HG03039 (cell line): Measurements from ENCODE around the gene HMBS.
A peak's percentile ranks its signal among the peaks of the same experiment; 100 is the strongest.

Experiments
- ATAC-seq: cut with Tn5 transposase; IDR thresholded peaks from one replicate; pipeline ENCODE4 v1.9.1; 2021; ENCODE audit warnings: mild to moderate bottlenecking, moderate library complexity; ENCODE audit not compliant: unreplicated experiment

The HMBS gene

DNA sequence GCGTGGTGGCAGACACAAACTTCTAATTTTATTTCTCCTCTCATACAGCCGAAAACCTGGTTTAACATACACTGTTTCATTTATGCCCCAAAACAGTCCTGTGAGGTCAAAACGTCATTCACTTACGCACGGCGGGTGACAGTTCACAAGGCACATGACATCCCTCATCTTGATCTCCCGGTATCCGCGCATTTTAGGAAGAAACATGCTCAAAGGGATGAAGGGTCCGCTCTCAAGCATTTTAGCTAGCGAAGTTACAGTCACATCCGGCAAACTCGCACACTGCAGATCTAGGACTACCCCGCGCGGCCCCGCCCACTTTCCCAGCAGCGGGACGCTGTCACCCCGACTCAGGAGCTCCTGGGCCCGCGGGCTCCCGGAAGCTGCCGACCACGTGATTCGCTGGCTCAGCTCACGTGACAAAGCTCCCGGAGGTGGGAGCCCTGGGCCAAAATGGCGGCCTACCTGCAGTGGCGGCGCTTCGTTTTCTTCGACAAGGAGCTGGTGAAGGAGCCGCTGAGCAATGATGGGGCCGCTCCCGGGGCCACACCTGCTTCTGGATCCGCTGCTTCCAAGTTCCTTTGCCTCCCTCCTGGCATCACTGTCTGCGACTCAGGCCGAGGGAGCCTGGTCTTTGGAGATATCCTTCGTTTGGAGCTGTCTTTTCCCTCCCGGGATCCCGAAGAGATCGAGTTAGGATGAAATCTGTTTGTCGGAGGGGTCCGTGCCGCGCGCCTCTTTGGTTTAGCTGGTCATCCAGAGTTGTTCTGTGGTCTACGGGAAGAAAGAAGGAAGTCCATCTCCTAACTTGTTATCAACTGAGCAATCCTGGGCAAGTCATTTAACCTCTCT is 17.1 kb upstream of the HMBS start, which contains the start of gene VPS11:
TSS of gene VPS11 (plus strand) at position 448 of the 852 bp plus-strand sequence. CDS start at position 454, 6 bp downstream.
- ATAC-seq, result peak; percentile 86

DNA sequence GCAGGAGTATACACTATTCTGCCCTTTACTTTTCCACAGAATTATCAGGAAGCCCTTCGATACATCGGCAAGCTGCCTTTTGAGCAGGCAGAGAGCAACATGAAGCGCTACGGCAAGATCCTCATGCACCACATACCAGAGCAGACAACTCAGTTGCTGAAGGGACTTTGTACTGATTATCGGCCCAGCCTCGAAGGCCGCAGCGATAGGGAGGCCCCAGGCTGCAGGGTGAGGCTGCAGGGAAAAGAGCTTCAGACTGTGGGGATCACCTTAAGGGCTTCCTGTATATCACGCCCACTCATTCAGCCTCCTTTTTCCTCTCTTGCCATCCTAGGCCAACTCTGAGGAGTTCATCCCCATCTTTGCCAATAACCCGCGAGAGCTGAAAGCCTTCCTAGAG is 6.8 kb upstream of the HMBS start:
- ATAC-seq, result no peak

DNA sequence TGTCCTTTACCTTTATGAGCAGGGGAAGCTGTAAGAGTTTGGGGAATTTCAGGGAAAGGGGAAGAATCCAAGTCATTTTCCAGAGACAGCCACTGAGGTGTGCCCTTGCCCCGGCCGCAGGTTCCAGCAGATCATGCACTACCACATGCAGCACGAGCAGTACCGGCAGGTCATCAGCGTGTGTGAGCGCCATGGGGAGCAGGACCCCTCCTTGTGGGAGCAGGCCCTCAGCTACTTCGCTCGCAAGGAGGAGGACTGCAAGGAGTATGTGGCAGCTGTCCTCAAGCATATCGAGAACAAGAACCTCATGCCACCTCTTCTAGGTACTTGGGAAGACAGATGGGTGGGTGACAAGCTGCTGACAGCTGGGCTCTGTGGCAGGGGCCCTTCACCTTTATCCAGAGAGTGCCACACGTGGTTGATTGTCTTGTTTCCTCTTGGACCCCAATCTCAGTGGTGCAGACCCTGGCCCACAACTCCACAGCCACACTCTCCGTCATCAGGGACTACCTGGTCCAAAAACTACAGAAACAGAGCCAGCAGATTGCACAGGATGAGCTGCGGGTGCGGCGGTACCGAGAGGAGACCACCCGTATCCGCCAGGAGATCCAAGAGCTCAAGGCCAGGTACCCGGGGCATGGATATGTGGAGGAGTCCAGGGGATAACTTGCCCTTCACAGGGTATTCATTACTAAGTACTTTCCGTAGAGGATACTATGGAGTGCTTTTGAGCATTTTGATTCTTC is 5.8 kb upstream of the HMBS start:
- ATAC-seq, result no peak

DNA sequence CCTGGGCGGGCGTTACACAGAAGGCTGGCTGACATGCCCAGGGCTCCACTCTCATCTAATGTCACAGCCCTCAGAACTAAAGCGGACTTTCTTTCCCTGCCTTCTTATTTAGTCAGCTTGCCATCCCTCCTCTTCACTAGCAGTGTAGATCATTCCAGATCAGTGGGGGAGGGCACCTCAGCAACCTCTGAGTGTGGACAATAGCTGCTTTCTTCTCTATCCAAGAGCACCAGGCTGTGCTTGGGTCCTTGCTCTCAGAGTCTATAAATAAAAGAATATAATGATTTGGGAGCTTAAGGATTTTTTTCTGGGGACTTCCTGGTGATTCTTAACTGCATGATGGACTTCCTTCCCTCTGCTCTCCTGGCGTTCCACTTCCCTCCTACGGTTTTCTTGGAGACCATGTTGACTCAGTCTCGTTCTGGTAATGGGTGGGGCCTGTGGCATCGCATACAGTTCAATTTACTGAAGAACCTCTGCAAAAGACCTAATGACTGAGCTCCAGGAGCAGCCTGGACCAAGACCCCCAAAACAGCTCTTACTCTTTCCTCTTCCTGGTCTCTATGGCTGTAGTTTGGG is 2.9 kb upstream of the HMBS start:
- ATAC-seq, result no peak

DNA sequence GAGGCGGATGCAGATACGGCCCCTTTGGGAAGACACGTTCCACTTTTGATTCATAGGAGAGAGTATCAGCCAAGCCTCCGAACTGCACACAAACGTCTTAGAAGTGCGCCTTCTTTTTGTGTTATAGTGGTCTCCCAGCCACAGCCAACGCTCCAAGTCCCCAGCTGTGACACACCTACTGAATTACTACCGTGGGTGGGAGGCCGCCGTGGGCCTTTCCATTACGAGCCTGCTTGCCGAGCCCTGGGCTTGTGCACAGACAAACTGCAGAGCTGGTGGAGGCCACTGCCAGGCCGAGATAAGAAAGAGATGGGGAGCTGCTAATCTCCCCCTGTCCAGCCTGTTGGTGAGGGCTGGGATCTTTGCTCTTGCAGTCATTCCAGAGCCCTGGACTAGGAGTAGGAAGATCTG is 761 bp downstream of the HMBS start:
- no peak for ATAC-seq

DNA sequence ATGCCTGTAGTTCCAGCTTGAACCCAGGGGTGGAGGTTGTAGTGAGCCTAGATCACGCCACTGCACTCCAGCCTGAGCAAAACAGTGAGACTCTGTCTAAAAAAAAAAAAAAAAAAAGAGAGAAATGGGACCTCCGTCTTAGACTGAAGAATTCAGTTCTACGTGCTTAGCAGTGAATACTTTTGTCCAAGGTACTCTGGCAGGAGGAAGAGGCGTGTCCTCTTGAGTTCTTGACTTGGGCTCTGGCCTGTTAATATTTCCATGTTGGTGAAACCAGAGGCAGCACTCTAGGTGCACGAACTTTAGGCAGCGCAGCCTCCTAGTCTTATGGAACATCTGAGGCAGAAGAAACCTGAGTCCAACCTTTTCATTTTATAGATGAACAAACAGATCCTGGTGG is 2.4 kb downstream of the HMBS start:
- ATAC-seq, result no peak

DNA sequence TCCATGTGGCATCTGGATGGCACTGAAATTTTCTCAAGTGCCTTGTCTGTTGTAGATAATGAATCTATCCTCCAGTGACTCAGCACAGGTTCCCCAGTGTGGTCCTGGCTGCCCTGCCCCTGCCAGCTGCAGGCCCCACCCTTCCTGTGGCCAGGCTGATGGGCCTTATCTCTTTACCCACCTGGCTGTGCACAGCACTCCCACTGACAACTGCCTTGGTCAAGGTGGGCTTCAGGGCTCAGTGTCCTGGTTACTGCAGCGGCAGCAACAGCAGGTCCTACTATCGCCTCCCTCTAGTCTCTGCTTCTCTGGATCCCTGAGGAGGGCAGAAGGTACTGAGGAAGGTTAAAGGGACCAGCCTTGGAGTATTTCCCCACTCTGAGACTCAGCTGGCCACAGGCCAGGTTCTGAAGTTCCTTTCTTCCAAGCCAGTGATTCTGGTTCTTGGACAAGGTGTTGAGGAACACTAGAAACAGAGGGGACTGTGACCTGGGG is 3.1 kb downstream of the HMBS start:
- ATAC-seq, result no peak

DNA sequence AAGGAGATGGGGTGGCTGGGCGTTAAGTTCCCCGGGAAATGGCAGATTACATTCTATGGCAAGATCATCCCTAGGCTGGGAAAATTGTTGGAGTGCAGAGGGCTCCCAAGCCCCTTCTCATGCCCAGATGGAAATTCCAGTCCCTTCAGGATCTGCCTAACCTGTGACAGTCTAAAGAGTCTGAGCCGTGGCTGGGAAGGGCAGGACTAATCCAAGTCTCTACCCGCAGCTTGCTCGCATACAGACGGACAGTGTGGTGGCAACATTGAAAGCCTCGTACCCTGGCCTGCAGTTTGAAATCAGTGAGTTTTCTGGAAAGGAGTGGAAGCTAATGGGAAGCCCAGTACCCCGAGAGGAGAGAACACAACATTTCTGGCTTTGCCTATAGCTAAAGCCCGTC is 3.7 kb downstream of the HMBS start:
- no peak for ATAC-seq

DNA sequence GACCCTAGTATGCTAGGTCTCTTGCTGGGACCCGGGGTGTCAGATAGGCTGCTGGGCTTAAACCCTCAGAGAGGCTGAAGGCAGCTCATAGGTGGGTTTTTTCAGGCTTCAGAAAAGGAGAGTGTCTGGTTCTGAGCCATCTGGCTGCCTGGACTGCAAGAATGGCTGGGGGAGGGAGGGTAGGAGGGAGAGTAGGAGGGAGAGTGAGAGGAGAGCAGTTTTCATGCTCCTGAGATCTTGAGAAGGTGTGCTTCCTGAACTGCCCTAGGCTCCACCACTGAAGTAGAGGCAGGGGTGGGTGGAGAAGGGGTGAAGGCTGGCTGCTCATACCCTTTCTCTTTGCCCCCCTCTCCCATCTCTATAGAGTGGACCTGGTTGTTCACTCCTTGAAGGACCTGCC is 4.6 kb downstream of the HMBS start:
- no peak for ATAC-seq

DNA sequence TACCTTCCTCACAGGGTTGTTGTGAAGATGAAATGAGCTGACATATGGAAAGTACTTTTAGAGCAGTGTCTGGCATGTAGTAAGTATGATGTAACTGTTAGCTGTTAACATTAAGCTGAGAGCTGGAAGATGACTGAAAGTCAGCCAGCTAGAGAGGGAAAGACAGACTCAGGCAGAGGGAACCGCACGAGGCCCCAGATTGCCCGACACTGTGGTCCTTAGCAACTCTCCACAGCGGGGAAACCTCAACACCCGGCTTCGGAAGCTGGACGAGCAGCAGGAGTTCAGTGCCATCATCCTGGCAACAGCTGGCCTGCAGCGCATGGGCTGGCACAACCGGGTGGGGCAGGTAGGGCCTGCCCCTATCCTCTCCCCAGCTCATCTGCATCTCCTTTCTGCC is 6.5 kb downstream of the HMBS start:
- no peak for ATAC-seq

DNA sequence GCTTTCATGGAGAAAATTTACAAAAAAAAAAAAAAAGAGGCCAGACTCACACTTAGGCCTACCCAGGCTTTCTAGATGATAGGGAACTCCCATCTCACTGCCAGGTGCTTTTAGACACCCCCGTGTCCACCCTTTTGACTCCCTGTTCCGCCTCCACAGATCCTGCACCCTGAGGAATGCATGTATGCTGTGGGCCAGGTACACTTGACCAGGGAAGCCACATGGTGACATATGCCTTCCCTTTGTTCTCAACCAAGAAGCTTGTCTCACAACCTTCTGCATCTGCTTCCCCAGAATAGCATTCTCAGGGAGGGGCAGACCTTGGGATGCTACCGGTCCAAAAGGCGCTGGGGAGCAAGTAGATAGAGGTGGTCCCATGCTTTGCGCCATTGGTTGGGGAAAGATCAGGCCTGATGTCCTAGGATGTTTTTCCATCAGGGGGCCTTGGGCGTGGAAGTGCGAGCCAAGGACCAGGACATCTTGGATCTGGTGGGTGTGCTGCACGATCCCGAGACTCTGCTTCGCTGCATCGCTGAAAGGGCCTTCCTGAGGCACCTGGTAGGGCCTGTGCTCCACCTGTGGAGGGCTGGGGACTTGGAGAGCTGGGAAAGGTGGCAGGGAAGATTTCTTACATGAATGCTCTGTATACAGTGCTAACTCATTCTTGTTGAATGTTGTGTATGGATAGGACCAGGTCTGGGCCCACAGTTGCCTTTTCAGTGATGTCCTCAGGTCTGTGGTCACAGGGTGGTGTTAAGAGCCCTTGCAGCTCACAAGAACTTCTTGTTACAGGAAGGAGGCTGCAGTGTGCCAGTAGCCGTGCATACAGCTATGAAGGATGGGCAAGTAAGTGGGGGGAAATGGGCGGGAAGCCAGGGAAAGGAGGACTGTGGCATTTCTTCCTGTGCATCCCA is 7.5 kb downstream of the HMBS start:
- ATAC-seq, result no peak

DNA sequence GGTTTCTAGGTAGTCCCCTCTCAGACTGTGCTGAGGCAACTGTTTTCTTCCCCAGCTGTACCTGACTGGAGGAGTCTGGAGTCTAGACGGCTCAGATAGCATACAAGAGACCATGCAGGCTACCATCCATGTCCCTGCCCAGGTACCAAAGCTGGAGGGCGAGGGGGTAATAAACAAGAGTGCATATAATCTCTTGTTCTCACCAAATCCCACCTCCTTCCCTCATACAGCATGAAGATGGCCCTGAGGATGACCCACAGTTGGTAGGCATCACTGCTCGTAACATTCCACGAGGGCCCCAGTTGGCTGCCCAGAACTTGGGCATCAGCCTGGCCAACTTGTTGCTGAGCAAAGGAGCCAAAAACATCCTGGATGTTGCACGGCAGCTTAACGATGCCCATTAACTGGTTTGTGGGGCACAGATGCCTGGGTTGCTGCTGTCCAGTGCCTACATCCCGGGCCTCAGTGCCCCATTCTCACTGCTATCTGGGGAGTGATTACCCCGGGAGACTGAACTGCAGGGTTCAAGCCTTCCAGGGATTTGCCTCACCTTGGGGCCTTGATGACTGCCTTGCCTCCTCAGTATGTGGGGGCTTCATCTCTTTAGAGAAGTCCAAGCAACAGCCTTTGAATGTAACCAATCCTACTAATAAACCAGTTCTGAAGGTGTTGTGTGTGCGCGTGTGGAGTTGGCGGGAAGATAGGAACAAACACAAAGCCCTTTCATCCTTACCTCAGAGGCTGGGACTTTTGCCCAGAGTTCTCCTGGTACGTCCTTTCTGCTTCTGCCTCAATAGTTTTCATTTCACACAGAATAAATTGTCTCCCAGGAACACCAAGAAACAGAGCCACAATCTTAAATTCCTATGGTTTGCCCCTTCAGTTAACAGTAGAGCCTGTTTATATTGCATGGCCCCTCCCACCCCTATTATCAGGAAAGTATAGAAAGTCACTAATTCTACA is 8.5 kb downstream of the HMBS start:
- ATAC-seq, result no peak

DNA sequence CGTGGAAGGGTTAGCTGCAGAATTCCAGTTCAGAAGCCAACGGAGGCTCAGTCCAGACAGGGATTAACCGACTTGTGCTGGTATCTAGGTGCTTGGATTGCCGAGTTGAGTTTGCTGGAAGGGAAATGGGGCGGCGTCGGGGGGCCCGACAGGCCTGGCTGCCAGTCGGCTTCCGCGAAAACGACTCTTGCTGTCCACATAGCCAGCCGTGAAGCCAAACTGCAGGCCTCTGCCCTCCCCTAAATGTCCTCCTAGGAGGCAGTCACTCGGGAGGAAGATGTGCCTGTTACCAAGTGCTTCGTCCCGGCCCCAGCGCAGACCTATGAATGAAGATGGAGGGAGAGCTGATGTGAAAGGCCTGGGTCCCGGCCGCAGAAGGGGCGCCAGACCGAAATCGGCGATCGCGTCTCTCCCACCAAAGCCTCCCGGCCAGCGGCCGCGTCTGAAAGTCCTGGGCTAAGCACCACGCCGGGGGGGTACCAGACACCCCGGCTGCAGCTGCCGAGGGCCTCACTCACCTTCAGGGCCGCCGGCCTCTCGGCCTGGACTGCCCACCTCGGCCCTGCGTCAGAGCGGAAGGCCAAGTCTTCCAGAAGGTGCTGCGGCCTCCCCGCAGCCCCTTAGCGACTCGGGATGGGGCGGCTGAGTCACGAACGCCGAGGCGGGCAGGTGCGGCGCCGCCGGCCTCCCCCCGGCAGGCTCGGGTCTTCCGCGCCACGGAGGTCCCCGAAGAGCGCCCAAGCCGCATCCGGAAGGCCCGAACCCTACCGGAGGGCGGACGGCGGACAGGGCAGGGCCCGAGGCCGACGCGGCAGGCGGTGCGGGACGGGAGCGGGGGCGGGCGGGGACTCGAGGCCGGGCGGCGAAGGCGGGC is 9.5 kb downstream of the HMBS start:
- ATAC-seq, result peak; percentile 6

DNA sequence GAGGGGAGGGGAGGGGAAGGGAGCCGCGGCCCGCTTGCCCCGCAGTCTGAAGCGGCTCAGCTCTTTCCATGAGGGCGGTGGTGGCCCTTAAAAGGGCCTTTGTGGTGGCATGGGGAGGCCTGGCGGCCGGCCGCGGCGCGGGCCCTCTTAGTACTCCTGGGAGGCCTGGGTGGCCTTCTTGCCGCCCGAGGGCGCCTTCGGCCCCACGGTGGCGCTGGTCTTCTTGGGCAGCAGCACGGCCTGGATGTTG is 10.1 kb downstream of the HMBS start:
- peak; percentile 23 for ATAC-seq

DNA sequence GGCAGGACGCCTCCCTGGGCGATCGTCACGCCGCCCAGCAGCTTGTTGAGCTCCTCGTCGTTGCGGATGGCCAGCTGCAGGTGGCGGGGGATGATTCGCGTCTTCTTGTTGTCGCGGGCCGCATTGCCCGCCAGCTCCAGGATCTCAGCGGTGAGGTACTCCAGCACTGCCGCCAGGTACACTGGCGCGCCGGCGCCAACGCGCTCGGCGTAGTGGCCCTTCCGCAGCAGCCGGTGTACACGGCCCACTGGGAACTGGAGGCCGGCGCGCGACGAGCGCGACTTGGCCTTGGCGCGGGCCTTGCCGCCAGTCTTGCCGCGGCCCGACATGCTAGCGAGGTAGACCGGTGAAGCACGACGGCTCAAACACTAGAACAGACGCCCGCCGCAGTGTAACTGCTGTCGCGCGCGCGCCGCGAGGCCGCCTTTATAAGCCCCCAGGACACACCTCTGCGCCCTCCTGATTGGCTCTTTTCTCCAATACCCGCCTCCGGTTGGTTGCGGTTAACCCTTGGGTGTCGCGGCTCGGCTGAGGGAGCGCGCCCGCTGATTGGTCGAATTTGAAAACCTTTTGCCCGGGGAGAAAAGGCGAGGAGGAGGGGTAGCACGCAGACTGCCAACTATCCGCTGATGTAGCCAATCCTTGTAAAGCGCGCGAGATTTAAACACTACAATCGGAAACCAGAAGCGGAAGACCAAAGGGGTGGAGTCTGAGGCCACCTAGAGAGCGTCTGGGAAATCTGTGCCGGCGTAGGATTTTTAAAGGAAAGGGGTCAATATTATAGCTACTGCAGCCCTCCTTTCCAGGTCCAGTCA is 10.6 kb downstream of the HMBS start:
- peak; percentile 69 for ATAC-seq

DNA sequence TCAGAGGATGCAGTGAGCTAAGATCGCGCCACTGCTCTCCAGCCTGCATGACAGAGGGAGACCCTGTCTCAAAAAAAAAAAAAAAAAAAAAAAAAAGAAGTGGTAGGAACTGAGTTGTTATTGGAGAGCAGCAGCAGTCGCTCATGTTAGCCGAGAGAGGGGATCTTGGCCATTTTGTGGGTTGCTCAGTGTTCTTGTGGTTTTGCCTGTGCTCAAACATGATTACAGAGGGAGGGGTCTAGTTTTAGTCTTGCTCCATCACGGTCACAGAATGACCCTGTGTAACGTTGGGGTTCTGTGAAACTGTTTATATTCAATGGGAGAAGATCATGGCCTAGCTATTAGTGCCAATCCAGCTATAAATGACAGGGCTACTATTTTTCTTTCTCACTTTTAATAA is 15.0 kb downstream of the HMBS start:
- no peak for ATAC-seq

DNA sequence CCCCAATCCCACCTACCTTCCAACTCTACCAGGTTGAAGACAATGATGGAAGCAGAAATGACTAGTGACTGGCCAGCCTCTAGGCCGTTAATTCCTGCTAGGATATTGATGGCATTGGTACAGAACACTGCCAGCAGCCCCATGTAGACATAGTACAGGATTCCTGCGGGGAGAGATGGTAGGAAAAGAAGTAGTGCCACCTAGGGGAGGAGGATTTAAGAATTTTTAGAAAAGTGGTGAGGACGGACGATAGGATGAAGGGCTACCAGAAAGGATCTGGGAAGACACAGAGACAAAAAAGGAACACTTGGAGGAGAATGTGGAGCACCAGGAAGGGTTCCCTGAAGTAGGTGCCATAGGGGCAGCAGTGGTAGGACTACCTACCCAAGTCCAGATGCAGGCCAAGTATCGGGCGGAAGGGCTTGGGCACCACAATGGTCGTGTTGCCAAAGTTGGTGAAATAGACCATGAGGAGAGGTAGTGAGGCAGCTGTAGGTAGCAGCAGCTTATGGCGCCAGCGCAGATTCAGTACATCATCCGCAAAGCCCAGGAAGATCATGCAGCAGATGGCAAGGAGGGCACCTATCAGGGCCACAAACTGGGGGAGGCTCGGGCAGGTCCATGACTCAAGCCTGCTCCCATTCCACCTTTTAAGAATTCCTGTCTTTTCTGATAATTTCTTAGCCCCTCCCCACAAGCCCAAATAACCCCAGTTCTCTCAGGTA is 15.7 kb downstream of the HMBS start:
- no peak for ATAC-seq
